Measurements from ENCODE around the gene RANBP9. TPM values are rescaled to one million over a fixed set of nuclear protein-coding genes. Genes with fewer than 3 reads are reported as not detected.

Gene RANBP9
- total RNA-seq, 1 experiment from 2014 or later, result 44.5 TPM

DNA sequence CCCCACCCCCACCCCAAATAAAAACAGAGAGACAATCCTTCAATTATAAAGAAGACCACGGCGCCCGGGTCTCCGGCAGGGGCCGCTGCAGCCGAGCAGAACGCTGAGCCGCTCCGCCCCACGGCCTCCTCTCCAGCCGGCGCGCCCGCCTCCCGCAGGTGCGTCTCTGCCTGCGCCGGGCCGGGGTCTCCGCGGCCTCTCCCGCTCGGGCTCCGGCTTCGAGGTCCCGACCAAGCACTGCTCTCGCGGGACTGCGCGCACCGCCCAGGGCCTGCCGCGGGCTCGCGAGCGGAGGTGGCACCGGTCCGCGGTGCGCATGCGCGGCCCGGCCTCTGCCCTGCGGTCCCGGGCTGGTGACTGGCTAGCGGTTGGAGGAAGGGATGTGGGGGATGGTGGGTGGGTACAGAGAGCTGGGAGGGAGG, 137.5 kb downstream of the RANBP9 start:
- peak overlapping the region; percentile 90; the same call in 1 of the 2 replicates for H3K27ac ChIP-seq (ENCODE audit: low read length)
- H3K36me3 ChIP-seq (ENCODE audit: control insufficient read depth, insufficient read depth, low read length), result no peaks in the 10 kb centered on the region
- DNase-seq (ENCODE audit: low read depth, low spot score) (peak; percentile 69), ATAC-seq (peak; percentile 92)
- peaks cover 11% of the 10 kb centered on the region; the same call in 1 of the 2 replicates for H3K4me1 ChIP-seq (ENCODE audit: control insufficient read depth, insufficient read depth, low read length)
- TF ChIP-seq, protein P1, sequence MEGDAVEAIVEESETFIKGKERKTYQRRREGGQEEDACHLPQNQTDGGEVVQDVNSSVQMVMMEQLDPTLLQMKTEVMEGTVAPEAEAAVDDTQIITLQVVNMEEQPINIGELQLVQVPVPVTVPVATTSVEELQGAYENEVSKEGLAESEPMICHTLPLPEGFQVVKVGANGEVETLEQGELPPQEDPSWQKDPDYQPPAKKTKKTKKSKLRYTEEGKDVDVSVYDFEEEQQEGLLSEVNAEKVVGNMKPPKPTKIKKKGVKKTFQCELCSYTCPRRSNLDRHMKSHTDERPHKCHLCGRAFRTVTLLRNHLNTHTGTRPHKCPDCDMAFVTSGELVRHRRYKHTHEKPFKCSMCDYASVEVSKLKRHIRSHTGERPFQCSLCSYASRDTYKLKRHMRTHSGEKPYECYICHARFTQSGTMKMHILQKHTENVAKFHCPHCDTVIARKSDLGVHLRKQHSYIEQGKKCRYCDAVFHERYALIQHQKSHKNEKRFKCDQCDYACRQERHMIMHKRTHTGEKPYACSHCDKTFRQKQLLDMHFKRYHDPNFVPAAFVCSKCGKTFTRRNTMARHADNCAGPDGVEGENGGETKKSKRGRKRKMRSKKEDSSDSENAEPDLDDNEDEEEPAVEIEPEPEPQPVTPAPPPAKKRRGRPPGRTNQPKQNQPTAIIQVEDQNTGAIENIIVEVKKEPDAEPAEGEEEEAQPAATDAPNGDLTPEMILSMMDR (IDR thresholded peaks at IDR 0.05), result peak; percentile 75
- TF ChIP-seq TCF7L2 (IDR thresholded peaks at IDR 0.05; ENCODE audit: low read depth, low read length) (no peak), SIN3A (IDR thresholded peaks at IDR 0.05; ENCODE audit: borderline replicate concordance, insufficient read depth, low read depth, low read length) (no peak), POLR2AphosphoS5 (IDR thresholded peaks at IDR 0.05; ENCODE audit: low read depth, low read length) (no peak)
- TF ChIP-seq, protein P2, sequence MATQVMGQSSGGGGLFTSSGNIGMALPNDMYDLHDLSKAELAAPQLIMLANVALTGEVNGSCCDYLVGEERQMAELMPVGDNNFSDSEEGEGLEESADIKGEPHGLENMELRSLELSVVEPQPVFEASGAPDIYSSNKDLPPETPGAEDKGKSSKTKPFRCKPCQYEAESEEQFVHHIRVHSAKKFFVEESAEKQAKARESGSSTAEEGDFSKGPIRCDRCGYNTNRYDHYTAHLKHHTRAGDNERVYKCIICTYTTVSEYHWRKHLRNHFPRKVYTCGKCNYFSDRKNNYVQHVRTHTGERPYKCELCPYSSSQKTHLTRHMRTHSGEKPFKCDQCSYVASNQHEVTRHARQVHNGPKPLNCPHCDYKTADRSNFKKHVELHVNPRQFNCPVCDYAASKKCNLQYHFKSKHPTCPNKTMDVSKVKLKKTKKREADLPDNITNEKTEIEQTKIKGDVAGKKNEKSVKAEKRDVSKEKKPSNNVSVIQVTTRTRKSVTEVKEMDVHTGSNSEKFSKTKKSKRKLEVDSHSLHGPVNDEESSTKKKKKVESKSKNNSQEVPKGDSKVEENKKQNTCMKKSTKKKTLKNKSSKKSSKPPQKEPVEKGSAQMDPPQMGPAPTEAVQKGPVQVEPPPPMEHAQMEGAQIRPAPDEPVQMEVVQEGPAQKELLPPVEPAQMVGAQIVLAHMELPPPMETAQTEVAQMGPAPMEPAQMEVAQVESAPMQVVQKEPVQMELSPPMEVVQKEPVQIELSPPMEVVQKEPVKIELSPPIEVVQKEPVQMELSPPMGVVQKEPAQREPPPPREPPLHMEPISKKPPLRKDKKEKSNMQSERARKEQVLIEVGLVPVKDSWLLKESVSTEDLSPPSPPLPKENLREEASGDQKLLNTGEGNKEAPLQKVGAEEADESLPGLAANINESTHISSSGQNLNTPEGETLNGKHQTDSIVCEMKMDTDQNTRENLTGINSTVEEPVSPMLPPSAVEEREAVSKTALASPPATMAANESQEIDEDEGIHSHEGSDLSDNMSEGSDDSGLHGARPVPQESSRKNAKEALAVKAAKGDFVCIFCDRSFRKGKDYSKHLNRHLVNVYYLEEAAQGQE (IDR thresholded peaks at IDR 0.05; ENCODE audit: insufficient read depth in 1 of 2, low read depth in 2 of 2, low read length in 1 of 2), result no peak
- POLR2A ChIA-PET, result interaction anchor here (0.6 kb wide), 1 partner anchor 14 kb away, joined by 3 read pairs; no protein-coding TSS in a partner anchor
- intact Hi-C loops (cut with micrococcal nuclease; ENCODE audit: unreplicated experiment), result loop anchor here (10.0 kb wide), 1 partner anchor 239 kb away; no protein-coding TSS in a partner anchor
- in situ Hi-C loops (cut with HindIII; ENCODE audit: low pct_unique_long_range_greater_than_20kb, low sequenced_read_pairs), result no loop called here
- no TSS peak for BruUV-seq (replicated peaks)
- H3K9me3 ChIP-seq (ENCODE audit: control insufficient read depth, insufficient read depth, low read depth, low read length), result no peaks in the 10 kb centered on the region
- peak overlapping the region; percentile 73 to 88 for H3K4me3 ChIP-seq (ENCODE audit: low read depth in 2 of 2, low read length in 2 of 2)
- CTCF ChIA-PET, result interaction anchor here (0.6 to 1.1 kb wide), 2 partner anchors 239 to 663 kb away, joined by 3 to 5 read pairs; no protein-coding TSS in a partner anchor
- H3K27me3 ChIP-seq (ENCODE audit: control insufficient read depth, insufficient read depth, low read length), result no peaks in the 10 kb centered on the region

- no peak for ATAC-seq
- no peaks in the 10 kb centered on the region for H3K9me3 ChIP-seq (ENCODE audit: control insufficient read depth, insufficient read depth, low read depth, low read length)
- ChIA-PET CTCF (no interaction called here), POLR2A (no interaction called here)
- H3K27ac ChIP-seq (ENCODE audit: low read length), result peak overlapping the region; percentile 88
- H3K36me3 ChIP-seq (ENCODE audit: control insufficient read depth, insufficient read depth, low read length), result no peaks in the 10 kb centered on the region
- peak overlapping the region; percentile 73 to 88 for H3K4me3 ChIP-seq (ENCODE audit: low read depth in 2 of 2, low read length in 2 of 2)
- no peak for DNase-seq (ENCODE audit: low read depth, low spot score)
- H3K27me3 ChIP-seq (ENCODE audit: control insufficient read depth, insufficient read depth, low read length), result no peaks in the 10 kb centered on the region
- TF ChIP-seq, protein P1 (IDR thresholded peaks at IDR 0.05), result no peak
- no peak for TF ChIP-seq TCF7L2 (IDR thresholded peaks at IDR 0.05; ENCODE audit: low read depth, low read length)
- TF ChIP-seq POLR2AphosphoS5 (IDR thresholded peaks at IDR 0.05; ENCODE audit: low read depth, low read length), result no peak
- no peak for TF ChIP-seq SIN3A (IDR thresholded peaks at IDR 0.05; ENCODE audit: borderline replicate concordance, insufficient read depth, low read depth, low read length)
- TF ChIP-seq, protein P2 (IDR thresholded peaks at IDR 0.05; ENCODE audit: insufficient read depth in 1 of 2, low read depth in 2 of 2, low read length in 1 of 2), result no peak
- in situ Hi-C loops (cut with HindIII; ENCODE audit: low pct_unique_long_range_greater_than_20kb, low sequenced_read_pairs), result no loop called here
- intact Hi-C loops (cut with micrococcal nuclease; ENCODE audit: unreplicated experiment), result loop anchor here (10.0 kb wide), 1 partner anchor 239 kb away; no protein-coding TSS in a partner anchor
- BruUV-seq (replicated peaks), result TSS peak; percentile 89
- H3K4me1 ChIP-seq (ENCODE audit: control insufficient read depth, insufficient read depth, low read length), result peaks cover 11% of the 10 kb centered on the region; the same call in 1 of the 2 replicates
Measured at GRCh38 chr6:13573669-13574110, 137.9 kb downstream of the RANBP9 start.

Data from Panc1 (cell line).